Keratinocyte (primary cell): ENCODE data around the gene BBS9. TPM values are rescaled to one million over a fixed set of nuclear protein-coding genes. Genes with fewer than 3 reads are reported as not detected.

Experiments
- DNase-seq: peaks from one replicate; pipeline ENCODE4 v3.0.0-alpha.2; 2011; ENCODE audit warnings: low read depth, missing footprints, low spot score
- FAIRE-seq: peaks from 2 replicates; lab custom pipeline; 2011; peaks lifted over from hg19 to GRCh38; lab: Jason Lieb, UNC
- H2AFZ ChIP-seq: 2 replicates; pipeline ENCODE4 v1.6.0; 2012; ENCODE audit warnings: low read length, control low read depth, inconsistent platforms; ENCODE audit not compliant: control insufficient read depth
- H3K27ac ChIP-seq: 2 replicates; pipeline ENCODE4 v1.5.1; 2011; ENCODE audit warnings: low read length; ENCODE audit not compliant: control insufficient read depth, insufficient read depth
- H3K27me3 ChIP-seq: 3 replicates; pipeline ENCODE4 v1.6.0; 2011; ENCODE audit warnings: low read length; ENCODE audit not compliant: control insufficient read depth, insufficient read depth; ENCODE audit errors: extremely low read depth
- H3K36me3 ChIP-seq, 2 experiments: 2 replicates in 1 of 2; 3 replicates in 1 of 2; pipeline ENCODE4 v1.5.1; 2011; ENCODE audit warnings: low read length in 2 of 2, mild to moderate bottlenecking in 1 of 2; ENCODE audit not compliant: control insufficient read depth in 2 of 2, insufficient read depth in 2 of 2; ENCODE audit errors: extremely low read depth in 1 of 2
- H3K4me1 ChIP-seq: 3 replicates; pipeline ENCODE4 v1.5.1; 2011; ENCODE audit warnings: low read length; ENCODE audit not compliant: control insufficient read depth, insufficient read depth; ENCODE audit errors: extremely low read depth
- H3K4me2 ChIP-seq: 3 replicates; pipeline ENCODE4 v1.6.0; 2011; ENCODE audit warnings: low read depth, low read length; ENCODE audit not compliant: control insufficient read depth, insufficient read depth; ENCODE audit errors: extremely low read depth
- H3K4me3 ChIP-seq, 3 experiments: fragments of 200-600 bp in 1 of 3; sonication (generic) in 1 of 3; 2 replicates in 2 of 3; 3 replicates in 1 of 3; pipeline ENCODE4 v1.5.1; 2011 to 2016; ENCODE audit warnings: low read length in 3 of 3, mild to moderate bottlenecking in 3 of 3, control low read depth in 2 of 3, inconsistent platforms in 1 of 3, low read depth in 1 of 3, mixed read lengths in 1 of 3, mixed run types in 1 of 3, moderate library complexity in 1 of 3; ENCODE audit not compliant: control insufficient read depth in 2 of 3, insufficient read depth in 2 of 3; ENCODE audit errors: extremely low read depth in 1 of 3
- H3K79me2 ChIP-seq: 2 replicates; pipeline ENCODE4 v1.6.0; 2012; ENCODE audit warnings: low read length; ENCODE audit not compliant: control insufficient read depth, insufficient read depth
- H3K9ac ChIP-seq: 3 replicates; pipeline ENCODE4 v1.6.0; 2011; ENCODE audit warnings: low read length; ENCODE audit not compliant: control insufficient read depth, insufficient read depth; ENCODE audit errors: extremely low read depth
- H3K9me1 ChIP-seq: 3 replicates; pipeline ENCODE4 v1.6.0; 2011; ENCODE audit warnings: low read length; ENCODE audit not compliant: control insufficient read depth, insufficient read depth; ENCODE audit errors: extremely low read depth
- H3K9me3 ChIP-seq: 2 replicates; pipeline ENCODE4 v1.5.1; 2012; ENCODE audit warnings: low read depth, low read length; ENCODE audit not compliant: control insufficient read depth
- H4K20me1 ChIP-seq: 3 replicates; pipeline ENCODE4 v1.6.0; 2011; ENCODE audit warnings: low read length; ENCODE audit not compliant: control insufficient read depth, insufficient read depth; ENCODE audit errors: extremely low read depth
- CTCF ChIP-seq, 3 experiments: IDR thresholded peaks in 1 of 3; conservative IDR thresholded peaks in 1 of 3; optimal IDR thresholded peaks in 1 of 3; 2 replicates in 2 of 3; 3 replicates in 1 of 3; pipeline versions ENCODE3 to v1.5.1; 2011; ENCODE audit warnings: low read length in 3 of 3, mild to moderate bottlenecking in 3 of 3, moderate library complexity in 2 of 3, control low read depth in 1 of 3, inconsistent platforms in 1 of 3; ENCODE audit not compliant: insufficient read depth in 2 of 3; ENCODE audit errors: extremely low read depth in 1 of 3
- EZH2 ChIP-seq: IDR thresholded peaks from one replicate; pipeline ENCODE4 v1.6.1; 2012; ENCODE audit warnings: inconsistent platforms, mild to moderate bottlenecking, low read length, moderate library complexity
- dilution Hi-C: fragments of 300-500 bp; cut with MboI; formaldehyde crosslinking; loops from one replicate; pipeline ENCODE4 v1.7.0; 2020; ENCODE audit warnings: low sequenced_read_pairs; ENCODE audit not compliant: extremely low pct_ligation_motif_present
- polyA plus RNA-seq, 5 experiments: library from polyadenylated mRNA; depleted of rRNA in 3 of 5; stranded (reverse) in 3 of 5; stranded (forward) in 1 of 5; unstranded in 1 of 5; fragments of >200 nt; gene quantifications; 1 replicate in 1 of 5; 2 replicates in 3 of 5; 3 replicates in 1 of 5; pipeline versions ENCODE4 v1.2.1 to v1.2.3, GENCODE V29; 2011 to 2012; ENCODE audit warnings: missing spikeins in 2 of 5, low read depth in 1 of 5, low replicate concordance in 1 of 5

BBS9 gene
- polyA plus RNA-seq, 1 donor (not counting 4 experiments of a cell fraction or from before 2014, with no cell fraction given): 7.6 TPM

GRCh38 chr7:33646891-33647391, 517.6 kb downstream of the BBS9 start:
- no peaks in the 10 kb centered on the region for H3K79me2 ChIP-seq
- H3K9me3 ChIP-seq: no peaks in the 10 kb centered on the region
- H3K4me2 ChIP-seq: no peak overlapping the region
- H3K4me1 ChIP-seq: no peaks in the 10 kb centered on the region
- H4K20me1 ChIP-seq: no peaks in the 10 kb centered on the region
- no peak overlapping the region for H3K9ac ChIP-seq
- TF ChIP-seq EZH2 (no peak), CTCF (optimal IDR thresholded peaks at IDR 0.05 in 1 of 3, IDR thresholded peaks at IDR 0.05 in 1 of 3, conservative IDR thresholded peaks at IDR 0.05 in 1 of 3; ENCODE audit: extremely low read depth in 1 of 3, insufficient read depth in 2 of 3, low read length in 3 of 3) (no peak)
- DNase-seq (no peak), FAIRE-seq (no peak)
- H3K9me1 ChIP-seq: no peaks in the 10 kb centered on the region
- H2AFZ ChIP-seq: no peak overlapping the region
- no peak overlapping the region for H3K27ac ChIP-seq
- no peak overlapping the region for H3K4me3 ChIP-seq
- no peaks in the 10 kb centered on the region for H3K36me3 ChIP-seq
- H3K27me3 ChIP-seq: no peaks in the 10 kb centered on the region
- dilution Hi-C loops: no loop called here

GRCh38 chr7:33649476-33650441, 520.4 kb downstream of the BBS9 start:
- H3K4me2 ChIP-seq: no peak overlapping the region
- no peaks in the 10 kb centered on the region for H3K9me1 ChIP-seq
- no peak for TF ChIP-seq CTCF (optimal IDR thresholded peaks at IDR 0.05 in 1 of 3, IDR thresholded peaks at IDR 0.05 in 1 of 3, conservative IDR thresholded peaks at IDR 0.05 in 1 of 3; ENCODE audit: extremely low read depth in 1 of 3, insufficient read depth in 2 of 3, low read length in 3 of 3)
- TF ChIP-seq EZH2: no peak
- no peak overlapping the region for H3K27ac ChIP-seq
- no peaks in the 10 kb centered on the region for H4K20me1 ChIP-seq
- H3K4me3 ChIP-seq: no peak overlapping the region
- dilution Hi-C loops: no loop called here
- no peak overlapping the region for H2AFZ ChIP-seq
- DNase-seq (no peak), FAIRE-seq (no peak)
- no peaks in the 10 kb centered on the region for H3K4me1 ChIP-seq
- H3K9ac ChIP-seq: no peak overlapping the region
- no peaks in the 10 kb centered on the region for H3K79me2 ChIP-seq
- no peaks in the 10 kb centered on the region for H3K9me3 ChIP-seq
- H3K36me3 ChIP-seq: no peaks in the 10 kb centered on the region
- no peaks in the 10 kb centered on the region for H3K27me3 ChIP-seq
